HEK293 (cell line): ENCODE results near the gene SNTB2.

Experiments
- ATF2 ChIP-seq: fragments of 450-650 bp; formaldehyde crosslinking; IDR thresholded peaks from 2 replicates; pipeline ENCODE4 v1.5.1; 2016; ENCODE audit warnings: missing biosample characterization, missing genetic modification characterization, low read depth
- EGR2 ChIP-seq: fragments of 450-650 bp; formaldehyde crosslinking; IDR thresholded peaks from 2 replicates; pipeline ENCODE4 v1.5.1; 2016; ENCODE audit warnings: low read depth, missing biosample characterization, missing genetic modification characterization
- FEZF1 ChIP-seq: fragments of 450-650 bp; formaldehyde crosslinking; IDR thresholded peaks from 2 replicates; pipeline ENCODE4 v1.5.1; 2016; ENCODE audit warnings: missing biosample characterization, missing genetic modification characterization
- GLI4 ChIP-seq: fragments of 450-650 bp; formaldehyde crosslinking; IDR thresholded peaks from 2 replicates; pipeline ENCODE4 v1.5.1; 2016; ENCODE audit warnings: missing biosample characterization, missing genetic modification characterization
- GLIS1 ChIP-seq: fragments of 450-650 bp; formaldehyde crosslinking; IDR thresholded peaks from 2 replicates; pipeline ENCODE4 v1.5.1; 2016; ENCODE audit warnings: missing biosample characterization, missing genetic modification characterization
- KLF1 ChIP-seq: fragments of 450-650 bp; formaldehyde crosslinking; IDR thresholded peaks from 2 replicates; pipeline ENCODE4 v1.5.1; 2016; ENCODE audit warnings: missing biosample characterization, missing genetic modification characterization
- KLF10 ChIP-seq: fragments of 450-650 bp; IDR thresholded peaks from 2 replicates; pipeline ENCODE4 v1.5.1; 2018; ENCODE audit warnings: missing biosample characterization, mild to moderate bottlenecking, missing genetic modification characterization
- MEIS1 ChIP-seq: sonication (generic); formaldehyde crosslinking; IDR thresholded peaks from 2 replicates; pipeline ENCODE4 v1.8.1; 2022; ENCODE audit warnings: missing genetic modification reagents, mild to moderate bottlenecking, borderline replicate concordance
- MZF1 ChIP-seq: fragments of 450-650 bp; formaldehyde crosslinking; IDR thresholded peaks from 2 replicates; pipeline ENCODE4 v1.5.1; 2017; ENCODE audit warnings: missing biosample characterization, missing genetic modification characterization, borderline replicate concordance
- REPIN1 ChIP-seq: fragments of 450-650 bp; formaldehyde crosslinking; IDR thresholded peaks from 2 replicates; pipeline ENCODE4 v1.5.1; 2017; ENCODE audit warnings: missing biosample characterization, missing genetic modification characterization, low read depth
- SETDB1 ChIP-seq: IDR thresholded peaks from one replicate; pipeline ENCODE4 v1.6.1; 2017; ENCODE audit warnings: mild to moderate bottlenecking, low read length, moderate library complexity, mixed read lengths; ENCODE audit not compliant: insufficient read length
- YY1 ChIP-seq: fragments of 450-650 bp; formaldehyde crosslinking; IDR thresholded peaks from 2 replicates; pipeline ENCODE4 v1.5.1; 2018; ENCODE audit warnings: missing biosample characterization, missing genetic modification characterization
- ZBTB49 ChIP-seq: fragments of 450-650 bp; formaldehyde crosslinking; IDR thresholded peaks from 2 replicates; pipeline ENCODE4 v1.5.1; 2016; ENCODE audit warnings: missing biosample characterization, missing genetic modification characterization, low read depth
- ZBTB6 ChIP-seq: fragments of 450-650 bp; formaldehyde crosslinking; IDR thresholded peaks from 2 replicates; pipeline ENCODE4 v1.5.1; 2017; ENCODE audit warnings: missing biosample characterization, missing genetic modification characterization
- ZNF10 ChIP-seq: fragments of 450-650 bp; formaldehyde crosslinking; IDR thresholded peaks from 2 replicates; pipeline ENCODE4 v1.5.1; 2017; ENCODE audit warnings: missing biosample characterization, missing genetic modification characterization
- ZNF19 ChIP-seq: fragments of 450-650 bp; formaldehyde crosslinking; IDR thresholded peaks from 2 replicates; pipeline ENCODE4; 2016; ENCODE audit warnings: missing biosample characterization, missing genetic modification characterization, low read depth
- ZNF239 ChIP-seq: fragments of 450-650 bp; formaldehyde crosslinking; IDR thresholded peaks from 2 replicates; pipeline ENCODE4 v1.5.1; 2016; ENCODE audit warnings: missing biosample characterization, missing genetic modification characterization
- ZNF266 ChIP-seq: fragments of 450-650 bp; formaldehyde crosslinking; IDR thresholded peaks from 2 replicates; pipeline ENCODE4 v1.5.1; 2016; ENCODE audit warnings: missing biosample characterization, missing genetic modification characterization, low read depth
- ZNF292 ChIP-seq: fragments of 450-650 bp; formaldehyde crosslinking; IDR thresholded peaks from 2 replicates; pipeline ENCODE4 v1.5.1; 2016; ENCODE audit warnings: low read depth, missing biosample characterization, missing genetic modification characterization, borderline replicate concordance
- ZNF324 ChIP-seq: fragments of 450-650 bp; formaldehyde crosslinking; IDR thresholded peaks from 2 replicates; pipeline ENCODE4 v1.5.1; 2016; ENCODE audit warnings: missing biosample characterization, missing genetic modification characterization
- ZNF366 ChIP-seq: fragments of 450-650 bp; formaldehyde crosslinking; conservative IDR thresholded peaks from 2 replicates; pipeline ENCODE4 v1.5.1; 2016; ENCODE audit warnings: missing biosample characterization, missing genetic modification characterization
- ZNF473 ChIP-seq: fragments of 450-650 bp; formaldehyde crosslinking; IDR thresholded peaks from 2 replicates; pipeline ENCODE4 v1.5.1; 2017; ENCODE audit warnings: missing biosample characterization, missing genetic modification characterization
- ZNF513 ChIP-seq: fragments of 450-650 bp; IDR thresholded peaks from 2 replicates; pipeline ENCODE4 v1.5.1; 2018; ENCODE audit warnings: missing biosample characterization, missing genetic modification characterization
- ZNF530 ChIP-seq: fragments of 450-650 bp; formaldehyde crosslinking; IDR thresholded peaks from 2 replicates; pipeline ENCODE4 v1.5.1; 2016; ENCODE audit warnings: low read depth, missing biosample characterization, missing genetic modification characterization
- ZNF580 ChIP-seq: fragments of 450-650 bp; formaldehyde crosslinking; IDR thresholded peaks from 2 replicates; pipeline ENCODE4 v1.5.1; 2016; ENCODE audit warnings: missing biosample characterization, missing genetic modification characterization
- ZNF596 ChIP-seq: fragments of 450-650 bp; IDR thresholded peaks from 2 replicates; pipeline ENCODE4 v1.5.0; 2018; ENCODE audit warnings: missing biosample characterization, mild to moderate bottlenecking, missing genetic modification characterization, moderate library complexity
- ZNF600 ChIP-seq: fragments of 450-650 bp; formaldehyde crosslinking; IDR thresholded peaks from 2 replicates; pipeline ENCODE4 v1.5.1; 2016; ENCODE audit warnings: missing biosample characterization, missing genetic modification characterization
- ZNF621 ChIP-seq: fragments of 450-650 bp; formaldehyde crosslinking; IDR thresholded peaks from 2 replicates; pipeline ENCODE4 v1.5.1; 2017; ENCODE audit warnings: missing biosample characterization, missing genetic modification characterization
- ZNF664 ChIP-seq: fragments of 450-650 bp; formaldehyde crosslinking; IDR thresholded peaks from 2 replicates; pipeline ENCODE4 v1.5.1; 2016; ENCODE audit warnings: missing biosample characterization, missing genetic modification characterization
- ZNF76 ChIP-seq: fragments of 450-650 bp; formaldehyde crosslinking; IDR thresholded peaks from 2 replicates; pipeline ENCODE4; 2016; ENCODE audit warnings: low read depth, missing biosample characterization, missing genetic modification characterization, borderline replicate concordance
- ZNF777 ChIP-seq: fragments of 450-650 bp; formaldehyde crosslinking; IDR thresholded peaks from 2 replicates; pipeline ENCODE4 v1.5.1; 2017; ENCODE audit warnings: missing biosample characterization, missing genetic modification characterization, borderline replicate concordance
- ZNF785 ChIP-seq: fragments of 450-650 bp; formaldehyde crosslinking; IDR thresholded peaks from 2 replicates; pipeline ENCODE4 v1.5.1; 2016; ENCODE audit warnings: missing biosample characterization, missing genetic modification characterization
- ZNF792 ChIP-seq: fragments of 450-650 bp; formaldehyde crosslinking; IDR thresholded peaks from 2 replicates; pipeline ENCODE4 v1.5.1; 2016; ENCODE audit warnings: missing biosample characterization, missing genetic modification characterization
- ZSCAN16 ChIP-seq: fragments of 450-650 bp; formaldehyde crosslinking; IDR thresholded peaks from 2 replicates; pipeline ENCODE4 v1.5.1; 2016; ENCODE audit warnings: missing biosample characterization, missing genetic modification characterization
- ZSCAN30 ChIP-seq: fragments of 450-650 bp; IDR thresholded peaks from 2 replicates; pipeline ENCODE4 v1.5.1; 2018; ENCODE audit warnings: missing biosample characterization, mild to moderate bottlenecking, missing genetic modification characterization, moderate library complexity
- ZXDB ChIP-seq: fragments of 450-650 bp; formaldehyde crosslinking; IDR thresholded peaks from 2 replicates; pipeline ENCODE4 v1.5.1; 2016; ENCODE audit warnings: missing biosample characterization, missing genetic modification characterization

SNTB2 gene

GRCh38 chr16:69182730-69183416, 4.1 kb upstream of the SNTB2 start (continued):
- TF ChIP-seq ZNF366 (tag by site-specific recombination) (no peak), MEIS1 (CRISPR knock-in tag) (no peak), ZNF596 (tag by site-specific recombination) (no peak), ZNF292 (no peak), ZNF785 (tag by site-specific recombination) (no peak), ZNF266 (tag by site-specific recombination) (no peak), SETDB1 (no peak), GLIS1 (tag by site-specific recombination) (no peak), REPIN1 (tag by site-specific recombination) (no peak), ZNF621 (tag by site-specific recombination) (no peak), ZNF324 (tag by site-specific recombination) (no peak), ZNF580 (tag by site-specific recombination) (no peak), ZNF76 (tag by site-specific recombination) (no peak), ZNF10 (tag by site-specific recombination) (no peak), YY1 (no peak), EGR2 (tag by site-specific recombination) (no peak), ZSCAN16 (peak; percentile 90), ZNF473 (tag by site-specific recombination) (no peak), ZNF777 (tag by site-specific recombination) (no peak), ZNF530 (tag by site-specific recombination) (no peak), ZNF664 (tag by site-specific recombination) (no peak), ZSCAN30 (tag by site-specific recombination) (no peak), ZXDB (peak; percentile 52; the same call in 1 of the 2 replicates), FEZF1 (tag by site-specific recombination) (peak; percentile 97), KLF10 (tag by site-specific recombination) (no peak), ZNF792 (tag by site-specific recombination) (no peak), ZNF513 (tag by site-specific recombination) (no peak), ZBTB6 (no peak), ZNF600 (tag by site-specific recombination) (no peak; the same call in 1 of the 2 replicates), ZNF239 (no peak), ZNF19 (no peak), ZBTB49 (tag by site-specific recombination) (no peak), GLI4 (tag by site-specific recombination) (no peak), MZF1 (tag by site-specific recombination) (peak; percentile 63; the same call in 1 of the 2 replicates), KLF1 (tag by site-specific recombination) (0 out of 2 replicates have a peak, but pooled peaks have one; percentile 23), ATF2 (tag by site-specific recombination) (no peak)
